Thyroid gland (tissue), 4 donors: ENCODE measurements around the gene RAB3IP.

ENCODE experiments used
- CTCF ChIP-seq, 6 experiments: fragments of 200-600 bp in 3 of 6; fragments of 450-650 bp in 3 of 6; sonication (generic) in 3 of 6; IDR thresholded peaks; one replicate each; pipeline ENCODE4 v1.5.1; 2016 to 2019; ENCODE audit warnings: antibody characterized with exemption in 6 of 6, mild to moderate bottlenecking in 2 of 6, inconsistent platforms in 1 of 6, moderate library complexity in 1 of 6
- POLR2A ChIP-seq, 2 donors: fragments of 450-650 bp; IDR thresholded peaks; one replicate each; pipeline ENCODE4 v1.6.1; 2017; ENCODE audit warnings: antibody characterized with exemption in 2 of 2, mild to moderate bottlenecking in 2 of 2, moderate library complexity in 1 of 2

GRCh38 chr12:69714542-69714941 lies 24.1 kb upstream of the RAB3IP start:
- TF ChIP-seq CTCF (IDR thresholded peaks at IDR 0.05) (no peak), POLR2A (IDR thresholded peaks at IDR 0.05) (no peak)
